GM12874 (cell line): ENCODE data around the gene DICER1.

Experiments used
- TF ChIP-seq, protein P1 (sequence below): IDR thresholded peaks from 2 replicates; pipeline ENCODE4 v1.5.1; 2011; ENCODE audit warnings: low read depth, mild to moderate bottlenecking, control low read depth, low read length, moderate library complexity; ENCODE audit not compliant: insufficient read depth

The DICER1 gene

GRCh38 chr14:95072310-95072905, 84.9 kb downstream of the DICER1 start:
- TF ChIP-seq, protein P1, sequence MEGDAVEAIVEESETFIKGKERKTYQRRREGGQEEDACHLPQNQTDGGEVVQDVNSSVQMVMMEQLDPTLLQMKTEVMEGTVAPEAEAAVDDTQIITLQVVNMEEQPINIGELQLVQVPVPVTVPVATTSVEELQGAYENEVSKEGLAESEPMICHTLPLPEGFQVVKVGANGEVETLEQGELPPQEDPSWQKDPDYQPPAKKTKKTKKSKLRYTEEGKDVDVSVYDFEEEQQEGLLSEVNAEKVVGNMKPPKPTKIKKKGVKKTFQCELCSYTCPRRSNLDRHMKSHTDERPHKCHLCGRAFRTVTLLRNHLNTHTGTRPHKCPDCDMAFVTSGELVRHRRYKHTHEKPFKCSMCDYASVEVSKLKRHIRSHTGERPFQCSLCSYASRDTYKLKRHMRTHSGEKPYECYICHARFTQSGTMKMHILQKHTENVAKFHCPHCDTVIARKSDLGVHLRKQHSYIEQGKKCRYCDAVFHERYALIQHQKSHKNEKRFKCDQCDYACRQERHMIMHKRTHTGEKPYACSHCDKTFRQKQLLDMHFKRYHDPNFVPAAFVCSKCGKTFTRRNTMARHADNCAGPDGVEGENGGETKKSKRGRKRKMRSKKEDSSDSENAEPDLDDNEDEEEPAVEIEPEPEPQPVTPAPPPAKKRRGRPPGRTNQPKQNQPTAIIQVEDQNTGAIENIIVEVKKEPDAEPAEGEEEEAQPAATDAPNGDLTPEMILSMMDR: no peak

DNA sequence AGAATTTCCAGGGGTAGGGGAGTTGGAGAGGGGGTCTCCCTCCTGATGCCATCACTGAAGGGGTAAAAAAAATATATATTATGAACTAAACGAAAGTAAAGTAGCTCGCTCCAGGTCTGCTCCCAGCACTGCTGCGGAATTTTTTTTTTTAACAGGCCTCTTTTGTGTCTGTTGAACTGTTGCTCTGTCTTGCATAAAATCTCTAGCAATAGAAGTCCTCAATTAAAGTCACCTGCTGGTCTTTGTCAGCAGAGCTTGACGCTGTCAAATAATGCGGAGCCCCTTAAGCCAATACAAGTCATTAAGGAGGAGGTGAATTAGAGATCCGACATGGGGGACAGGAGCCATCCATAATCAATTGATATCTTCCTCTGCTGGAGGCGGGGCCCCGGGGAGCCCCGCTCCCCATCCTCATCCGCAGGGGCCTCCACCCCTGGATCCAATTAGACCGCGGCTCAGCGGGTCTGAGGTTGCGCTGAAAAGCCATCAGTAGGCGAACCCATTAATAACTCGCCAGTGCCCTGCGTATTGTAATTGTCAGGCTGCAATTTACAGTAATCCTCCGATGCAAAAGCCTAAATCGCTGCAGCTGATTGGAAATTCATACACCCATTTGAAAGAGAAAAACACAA, 85.6 kb downstream of the DICER1 start:
- TF ChIP-seq, protein P1: no peak

- TF ChIP-seq, protein P1: no peak
Measured at GRCh38 chr14:95070748-95071435, 86.4 kb downstream of the DICER1 start.

DNA sequence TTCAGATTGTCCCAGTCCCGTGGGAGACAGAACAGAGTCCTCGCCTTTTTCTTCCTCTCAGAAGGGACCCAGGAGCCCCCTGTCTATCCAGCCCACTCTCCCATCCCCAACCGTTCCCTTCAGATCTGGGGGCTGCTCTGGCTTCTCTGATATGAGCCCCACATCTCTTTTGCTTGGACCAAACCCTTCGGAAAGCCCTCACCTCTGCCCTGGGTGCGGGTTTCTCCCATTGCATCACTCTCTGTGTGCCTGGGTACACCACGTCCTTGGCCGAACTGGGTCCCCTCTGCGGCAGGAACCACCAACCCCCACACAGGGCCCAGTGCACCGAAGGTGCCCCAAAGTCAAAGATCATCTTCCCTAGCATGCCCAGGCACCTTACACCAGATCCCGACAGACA, 87.8 kb downstream of the DICER1 start:
- TF ChIP-seq, protein P1: no peak

GRCh38 chr14:95069018-95069417, 88.3 kb downstream of the DICER1 start:
- TF ChIP-seq, protein P1: no peak

- TF ChIP-seq, protein P1: no peak
Measured at GRCh38 chr14:95068521-95068920, 88.8 kb downstream of the DICER1 start.

DNA sequence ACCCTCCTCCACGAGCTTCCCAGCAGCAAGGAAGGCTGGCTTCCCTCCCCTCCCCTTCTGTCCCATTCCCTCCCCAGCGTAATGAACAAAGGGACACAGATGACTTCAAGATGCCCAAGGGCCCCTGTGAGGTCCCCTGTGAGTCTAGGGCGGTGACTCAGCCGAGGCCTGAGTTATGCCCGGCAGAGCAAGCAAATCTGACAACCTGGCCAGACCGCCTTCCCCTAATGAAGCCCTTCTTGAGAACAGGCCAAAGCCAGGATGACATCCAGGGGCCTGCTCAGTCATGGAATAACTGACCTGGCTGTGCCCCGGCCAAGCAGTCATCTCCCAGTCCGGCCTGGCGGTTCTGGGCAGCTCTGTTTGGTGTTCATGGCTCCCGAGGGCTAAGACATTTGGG, 89.2 kb downstream of the DICER1 start:
- TF ChIP-seq, protein P1: no peak
